Esophagus muscularis mucosa (tissue), 4 donors: Measurements from ENCODE around the gene PRSS36. TPM values are rescaled to one million over a fixed set of nuclear protein-coding genes. Genes with fewer than 3 reads are reported as not detected.

Experiments
- DNase-seq: peaks from one replicate; pipeline ENCODE4 v3.0.0-alpha.2; 2017; ENCODE audit errors: extremely low spot score
- H3K27ac ChIP-seq, 4 donors: fragments of 200-600 bp; sonication (generic); replicated peaks in 1 of 4; 1 replicate in 3 of 4; 2 replicates in 1 of 4; pipeline ENCODE4 v1.5.1; 2016 to 2019; ENCODE audit warnings: mild to moderate bottlenecking in 1 of 4
- H3K27me3 ChIP-seq, 4 donors: fragments of 200-600 bp; sonication (generic); one replicate each; pipeline versions ENCODE4 v1.5.1 to v1.6.0; 2016 to 2019
- H3K36me3 ChIP-seq, 4 donors: fragments of 200-600 bp; sonication (generic); one replicate each; pipeline ENCODE4 v1.5.1; 2016 to 2019
- H3K4me1 ChIP-seq, 4 donors: fragments of 200-600 bp; sonication (generic); one replicate each; pipeline ENCODE4 v1.5.1; 2016 to 2019
- H3K4me3 ChIP-seq, 4 donors: fragments of 200-600 bp; sonication (generic); 1 replicate in 2 of 4; 2 replicates in 2 of 4; pipeline ENCODE4 v1.5.1; 2016 to 2019; ENCODE audit warnings: mild to moderate bottlenecking in 4 of 4, moderate library complexity in 1 of 4
- H3K9me3 ChIP-seq, 4 donors: fragments of 200-600 bp; sonication (generic); 1 replicate in 3 of 4; 2 replicates in 1 of 4; pipeline ENCODE4 v1.5.1; 2016 to 2019
- EP300 ChIP-seq: sonication (generic); formaldehyde crosslinking; IDR thresholded peaks from one replicate; pipeline ENCODE4 v1.6.1; 2017; ENCODE audit warnings: antibody characterized with exemption
- POLR2A ChIP-seq: fragments of 450-650 bp; IDR thresholded peaks from one replicate; pipeline ENCODE4 v1.6.1; 2017; ENCODE audit warnings: antibody characterized with exemption, moderate library complexity, mild to moderate bottlenecking, low read depth
- POLR2AphosphoS5 ChIP-seq, 2 donors: sonication (generic); formaldehyde crosslinking; IDR thresholded peaks; one replicate each; pipeline ENCODE4 v1.6.1; 2017; ENCODE audit warnings: antibody characterized with exemption in 2 of 2
- WGBS: methylation state at CpG from one replicate; pipeline ENCODE4 v1.1.5; 2018; 5-methylcytosine and 5-hydroxymethylcytosine counted together
- intact Hi-C: fragments of 100-400 bp; cut with DNase I; formaldehyde crosslinking; loops from one replicate; pipeline ENCODE4 v1.15.1; 2023
- total RNA-seq, 4 donors: library from RNA; depleted of rRNA; stranded (reverse); fragments of >200 nt; gene quantifications; one replicate each; pipeline versions ENCODE4 v1.1.0 to v1.2.1, GENCODE V29; 2016
- TF ChIP-seq, protein P1 (sequence below), 3 experiments: fragments of 200-600 bp in 2 of 3; fragments of 450-650 bp in 1 of 3; sonication (generic) in 2 of 3; IDR thresholded peaks; one replicate each; pipeline ENCODE4 v1.5.1; 2017 to 2019; ENCODE audit warnings: antibody characterized with exemption in 3 of 3, mild to moderate bottlenecking in 2 of 3, moderate library complexity in 1 of 3

Gene PRSS36
- total RNA-seq, 4 donors from 2014 or later, result 2.7 to 8.4 (median 5.1) TPM

DNA sequence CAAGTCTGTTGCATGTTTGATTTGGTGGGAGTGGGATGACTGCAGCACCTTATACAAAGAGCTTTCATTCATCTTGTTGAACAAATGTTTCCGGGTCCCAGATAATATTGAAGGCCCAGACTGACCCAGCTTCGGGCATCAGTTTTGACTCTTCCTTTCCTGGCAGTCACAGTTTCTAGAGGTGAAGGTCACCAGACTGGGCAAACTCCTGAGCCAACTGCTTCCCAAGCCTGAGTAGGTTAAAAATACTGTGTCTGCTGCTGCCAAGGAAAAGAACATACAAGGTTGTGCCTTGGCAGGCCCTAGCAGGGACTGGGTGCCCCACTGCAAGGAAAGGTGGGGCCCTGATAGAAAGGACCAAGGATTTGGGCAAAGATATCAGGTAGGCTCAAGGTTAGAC, 37.2 kb downstream of the PRSS36 start:
- 58% methylated on average over 2 of the region's 2 CpGs for WGBS
- H3K4me1 ChIP-seq, result peaks cover 29 to 46% (median 38%) of the 10 kb centered on the region in 4 donors
- H3K27ac ChIP-seq, result peak overlapping the region in 3 of 4 donors; percentile 10 to 55 (median 37)
- TF ChIP-seq POLR2A, result no peak
- TF ChIP-seq, protein P1, sequence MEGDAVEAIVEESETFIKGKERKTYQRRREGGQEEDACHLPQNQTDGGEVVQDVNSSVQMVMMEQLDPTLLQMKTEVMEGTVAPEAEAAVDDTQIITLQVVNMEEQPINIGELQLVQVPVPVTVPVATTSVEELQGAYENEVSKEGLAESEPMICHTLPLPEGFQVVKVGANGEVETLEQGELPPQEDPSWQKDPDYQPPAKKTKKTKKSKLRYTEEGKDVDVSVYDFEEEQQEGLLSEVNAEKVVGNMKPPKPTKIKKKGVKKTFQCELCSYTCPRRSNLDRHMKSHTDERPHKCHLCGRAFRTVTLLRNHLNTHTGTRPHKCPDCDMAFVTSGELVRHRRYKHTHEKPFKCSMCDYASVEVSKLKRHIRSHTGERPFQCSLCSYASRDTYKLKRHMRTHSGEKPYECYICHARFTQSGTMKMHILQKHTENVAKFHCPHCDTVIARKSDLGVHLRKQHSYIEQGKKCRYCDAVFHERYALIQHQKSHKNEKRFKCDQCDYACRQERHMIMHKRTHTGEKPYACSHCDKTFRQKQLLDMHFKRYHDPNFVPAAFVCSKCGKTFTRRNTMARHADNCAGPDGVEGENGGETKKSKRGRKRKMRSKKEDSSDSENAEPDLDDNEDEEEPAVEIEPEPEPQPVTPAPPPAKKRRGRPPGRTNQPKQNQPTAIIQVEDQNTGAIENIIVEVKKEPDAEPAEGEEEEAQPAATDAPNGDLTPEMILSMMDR (IDR thresholded peaks at IDR 0.05), result no peak
- intact Hi-C loops, result no loop called here
- DNase-seq, result no peak
- no peaks in the 10 kb centered on the region for H3K27me3 ChIP-seq
- no peaks in the 10 kb centered on the region for H3K9me3 ChIP-seq
- H3K36me3 ChIP-seq, result peaks cover 25 to 43% (median 40%) of the 10 kb centered on the region in 4 donors
- no peak overlapping the region for H3K4me3 ChIP-seq

DNA sequence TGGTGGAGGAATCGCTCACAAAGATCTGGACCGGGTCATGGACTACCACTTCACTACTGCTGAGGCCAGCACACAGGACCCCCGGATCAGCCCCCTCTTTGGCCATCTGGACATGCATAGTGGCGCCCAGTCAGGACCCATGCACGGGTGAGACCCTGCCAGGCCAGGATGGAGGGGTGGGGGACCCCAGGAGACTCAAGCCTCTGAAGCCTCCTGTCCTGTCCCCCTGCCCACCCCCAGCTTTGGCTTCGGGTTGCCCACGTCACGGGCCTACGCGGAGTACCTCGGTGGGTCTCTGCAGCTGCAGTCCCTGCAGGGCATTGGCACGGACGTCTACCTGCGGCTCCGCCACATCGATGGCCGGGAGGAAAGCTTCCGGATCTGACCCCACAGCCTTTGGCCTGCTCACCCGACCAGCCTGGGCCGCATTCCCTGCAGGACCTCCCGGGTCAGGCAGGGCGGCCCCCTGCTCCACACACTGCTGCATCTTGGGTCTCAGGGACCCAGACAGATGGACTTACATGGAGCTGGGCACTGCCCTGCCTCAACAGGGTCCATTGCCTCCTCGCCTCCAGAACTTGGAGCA, 37.9 kb downstream of the PRSS36 start:
- Histone ChIP-seq H3K4me3 (no peak overlapping the region), H3K27me3 (no peaks in the 10 kb centered on the region), H3K36me3 (peaks cover 25 to 43% (median 40%) of the 10 kb centered on the region in 4 donors), H3K9me3 (no peaks in the 10 kb centered on the region), H3K27ac (no peak overlapping the region), H3K4me1 (peaks cover 27 to 45% (median 37%) of the 10 kb centered on the region in 4 donors)
- intact Hi-C loops, result no loop called here
- TF ChIP-seq EP300 (no peak), POLR2A (no peak), POLR2AphosphoS5 (IDR thresholded peaks at IDR 0.05) (no peak)
- TF ChIP-seq, protein P1 (IDR thresholded peaks at IDR 0.05), result no peak
- no peak for DNase-seq
- 95% methylated on average over 6 of the region's 23 CpGs for WGBS

DNA sequence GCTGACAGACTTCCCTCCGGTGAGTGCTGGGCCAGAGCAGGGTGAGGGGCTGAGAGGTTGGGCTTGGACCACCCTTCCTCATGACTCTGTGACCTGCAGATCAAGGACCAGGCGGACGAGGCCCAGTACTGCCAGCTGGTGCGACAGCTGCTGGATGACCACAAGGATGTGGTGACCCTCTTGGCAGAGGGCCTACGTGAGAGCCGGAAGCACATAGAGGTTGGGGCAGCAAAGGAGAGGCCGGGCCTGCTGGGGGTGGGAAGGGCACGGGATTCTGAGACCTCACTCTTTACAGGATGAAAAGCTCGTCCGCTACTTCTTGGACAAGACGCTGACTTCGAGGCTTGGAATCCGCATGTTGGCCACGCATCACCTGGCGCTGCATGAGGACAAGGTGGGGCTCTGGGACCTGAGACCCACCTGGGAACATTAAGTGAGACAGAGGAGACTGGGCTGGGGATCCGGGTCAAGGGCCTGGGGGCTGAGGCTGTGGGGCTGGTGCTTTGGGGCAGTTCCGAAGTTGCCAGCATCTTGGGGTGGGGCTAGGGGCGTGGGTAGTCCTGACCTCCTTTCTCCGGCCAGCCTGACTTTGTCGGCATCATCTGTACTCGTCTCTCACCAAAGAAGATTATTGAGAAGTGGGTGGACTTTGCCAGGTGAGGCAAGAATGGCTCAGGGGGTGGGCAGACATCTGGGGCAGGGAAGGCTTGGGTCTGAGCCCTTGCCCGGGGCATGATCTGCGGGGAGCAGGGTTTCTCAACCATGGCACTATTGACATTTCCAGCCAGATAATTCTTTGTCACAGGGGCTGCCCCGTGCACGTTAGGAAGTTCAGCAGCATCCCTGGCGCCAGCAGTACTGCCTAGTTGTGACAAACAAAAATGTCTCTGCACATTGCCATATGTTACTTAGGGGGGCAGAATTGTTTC, 39.5 kb downstream of the PRSS36 start:
- H3K36me3 ChIP-seq, result peaks cover 25 to 43% (median 40%) of the 10 kb centered on the region in 4 donors
- no peak overlapping the region for H3K4me3 ChIP-seq
- no peaks in the 10 kb centered on the region for H3K27me3 ChIP-seq
- H3K27ac ChIP-seq, result no peak overlapping the region
- intact Hi-C loops, result no loop called here
- no peak for DNase-seq
- TF ChIP-seq POLR2A (no peak), EP300 (no peak), POLR2AphosphoS5 (IDR thresholded peaks at IDR 0.05) (no peak)
- TF ChIP-seq, protein P1 (IDR thresholded peaks at IDR 0.05), result no peak
- 82% methylated on average over 11 of the region's 26 CpGs for WGBS
- H3K4me1 ChIP-seq, result peaks cover 29 to 44% (median 38%) of the 10 kb centered on the region in 4 donors
- H3K9me3 ChIP-seq, result no peaks in the 10 kb centered on the region

DNA sequence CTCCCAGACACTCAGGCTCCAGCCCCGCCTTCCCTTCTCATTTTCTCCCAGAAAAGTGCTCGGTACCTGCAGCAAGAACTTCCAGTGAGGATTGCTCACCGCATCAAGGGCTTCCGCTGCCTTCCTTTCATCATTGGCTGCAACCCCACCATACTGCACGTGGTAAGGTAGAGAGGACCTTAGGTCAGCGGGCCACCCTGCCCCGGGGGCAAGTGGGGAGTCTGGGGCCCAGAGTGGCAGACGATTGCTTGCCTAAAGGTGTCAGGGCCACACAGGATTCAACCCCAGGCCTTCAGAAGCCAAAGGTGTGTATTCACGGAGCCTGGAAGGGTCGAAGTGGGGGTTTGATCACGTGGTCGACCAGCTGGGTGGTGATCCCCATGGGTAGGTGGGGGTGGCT, 40.2 kb downstream of the PRSS36 start:
- Histone ChIP-seq H3K36me3 (peaks cover 25 to 43% (median 40%) of the 10 kb centered on the region in 4 donors), H3K27me3 (no peaks in the 10 kb centered on the region), H3K9me3 (no peaks in the 10 kb centered on the region), H3K27ac (peak overlapping the region in 2 of 4 donors; percentile 88 to 90), H3K4me3 (peak overlapping the region in 1 of 4 donors; percentile 90), H3K4me1 (peaks cover 29 to 44% (median 40%) of the 10 kb centered on the region in 4 donors)
- 86% methylated on average over 8 of the region's 12 CpGs for WGBS
- intact Hi-C loops, result loop anchor here (5.0 kb wide), 1 partner anchor 33 kb away; no protein-coding TSS in a partner anchor
- no peak for DNase-seq
- TF ChIP-seq, protein P1 (IDR thresholded peaks at IDR 0.05), result no peak
- TF ChIP-seq POLR2AphosphoS5 (IDR thresholded peaks at IDR 0.05) (no peak), EP300 (no peak), POLR2A (no peak)
